ENCODE data around the gene ZNF70. TPM values are rescaled to one million over a fixed set of nuclear protein-coding genes. Genes with fewer than 3 reads are reported as not detected.

ZNF70 gene
- 3.1 and 4.0 TPM in 2 replicates for total RNA-seq

GRCh38 chr22:23750714-23751440 is at the start of gene ZNF70:
Gene ZNF70, minus strand, starts transcription at chr22:23751112. Its CDS starts 5,972 bp downstream, at chr22:23745140.

GRCh38 chr22:23786752-23787599 is 36.1 kb upstream of the ZNF70 start, which contains the start of gene SMARCB1:
Gene SMARCB1, plus strand, starts transcription at chr22:23786966. Its CDS starts 204 bp downstream, at chr22:23787170.

GRCh38 chr22:23772649-23773473 is 21.9 kb upstream of the ZNF70 start, which contains the start of gene MMP11:
Gene MMP11, plus strand, starts transcription at chr22:23772849. Its CDS starts 22 bp downstream, at chr22:23772871.

GRCh38 chr22:23767673-23768548 is 17.0 kb upstream of the ZNF70 start, which contains the start of gene CHCHD10:
Gene CHCHD10, minus strand, starts transcription at chr22:23767972. Its CDS starts 98 bp downstream, at chr22:23767874.

GRCh38 chr22:23762842-23763578 is 12.1 kb upstream of the ZNF70 start, which contains the start of gene C22orf15:
Gene C22orf15, plus strand, starts transcription at chr22:23762990. Its CDS starts 317 bp downstream, at chr22:23763307.

GRCh38 chr22:23754220-23754919 is 3.5 kb upstream of the ZNF70 start, which contains the start of gene VPREB3:
Gene VPREB3, minus strand, starts transcription at chr22:23754425. Its CDS starts 62 bp downstream, at chr22:23754363.

GRCh38 chr22:23690713-23691112 is 60.2 kb downstream of the ZNF70 start, which contains the start of gene RGL4:
Gene RGL4, plus strand, starts transcription at chr22:23691013. Its CDS starts 1,018 bp downstream, at chr22:23692031.

Other genes with a start within 250 kb of the ZNF70 start
- not detected in 2 replicates for gene IGLL1, start 170.8 kb downstream of the ZNF70 start, total RNA-seq
- gene DRICH1, start 118.8 kb downstream of the ZNF70 start, total RNA-seq, result 0.19 TPM in 1 of 2 replicates, not detected in the other
- gene RGL4, start 60.1 kb downstream of the ZNF70 start, total RNA-seq, result not detected in 2 replicates
- gene VPREB3, start 3.3 kb upstream of the ZNF70 start, total RNA-seq, result not detected in 2 replicates
- 0.19 and 1.1 TPM in 2 replicates for gene C22orf15, start 11.9 kb upstream of the ZNF70 start, total RNA-seq
- gene CHCHD10, start 16.9 kb upstream of the ZNF70 start, total RNA-seq, result 3.7 and 6.7 TPM in 2 replicates
- gene MMP11, start 21.7 kb upstream of the ZNF70 start, total RNA-seq, result 3.5 and 8.7 TPM in 2 replicates
- gene SMARCB1, start 35.9 kb upstream of the ZNF70 start, total RNA-seq, result 15.5 and 33.5 TPM in 2 replicates
- 0.56 and 1.3 TPM in 2 replicates for gene DERL3, start 87.9 kb upstream of the ZNF70 start, total RNA-seq
- 10.7 and 13.5 TPM in 2 replicates for gene SLC2A11, start 106.8 kb upstream of the ZNF70 start, total RNA-seq
- 323 and 339 TPM in 2 replicates for gene MIF, start 143.3 kb upstream of the ZNF70 start, total RNA-seq
- gene GSTT2B, start 210.1 kb upstream of the ZNF70 start, total RNA-seq, result 0.85 and 4.2 TPM in 2 replicates
- gene DDTL, start 215.8 kb upstream of the ZNF70 start, total RNA-seq, result under 0.01 TPM in 1 of 2 replicates, not detected in the other
- 127 and 135 TPM in 2 replicates for gene DDT, start 223.3 kb upstream of the ZNF70 start, total RNA-seq
- 0.56 TPM in 1 of 2 replicates, not detected in the other for gene GSTT2, start 229.0 kb upstream of the ZNF70 start, total RNA-seq